ENCODE measurements around the gene PLCB1.

The PLCB1 gene

DNA sequence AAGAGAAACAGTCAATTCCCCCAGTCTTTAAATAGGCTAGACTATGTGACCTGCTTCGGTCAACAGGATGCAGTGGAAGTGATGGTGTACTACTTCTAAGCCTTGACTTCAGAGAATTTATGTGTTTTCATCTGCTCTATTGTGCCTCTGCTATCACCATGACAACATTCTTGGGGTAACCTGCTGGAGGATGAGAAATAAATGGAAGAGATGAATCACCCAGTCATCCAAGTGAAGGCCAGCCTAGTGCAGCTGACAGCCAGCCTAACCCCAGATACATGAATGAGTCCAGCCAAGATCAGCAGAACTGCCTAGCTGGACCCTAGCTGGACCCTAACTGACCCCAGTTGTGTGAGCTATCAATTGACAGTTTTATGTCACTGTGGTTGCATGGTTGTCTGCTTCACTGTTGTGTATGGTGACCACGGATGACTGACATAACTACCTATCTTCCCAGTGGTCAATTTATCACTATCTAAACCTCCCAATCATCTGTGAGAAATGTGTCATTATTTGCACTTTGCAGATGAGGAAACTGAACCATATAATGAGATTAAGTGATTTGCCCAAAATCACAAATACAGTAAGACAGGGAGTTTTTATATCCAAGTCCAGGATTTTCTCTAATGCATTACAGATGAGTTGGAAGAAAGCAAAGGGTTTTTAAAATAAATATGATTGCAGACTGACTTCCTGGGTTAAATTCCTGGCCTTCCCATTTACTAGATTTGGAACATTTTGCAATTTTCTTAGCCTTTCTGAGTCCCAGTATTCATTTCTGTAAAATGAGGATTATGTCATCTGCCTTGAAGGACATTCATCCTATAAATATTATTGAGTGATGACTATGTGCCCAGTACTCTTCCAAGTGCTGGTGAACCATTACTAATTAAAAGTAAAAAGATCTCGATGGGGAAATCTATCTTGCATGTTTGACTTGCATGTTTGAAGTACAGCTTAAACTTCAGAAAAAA lies 800.4 kb downstream of the PLCB1 start:
- no peak for TF ChIP-seq EZH2 (IDR thresholded peaks at IDR 0.05; ENCODE audit: borderline replicate concordance, low read length)
- no peak for TF ChIP-seq CTCF (IDR thresholded peaks at IDR 0.05; ENCODE audit: low read length)
- Histone ChIP-seq H3K27me3 (ENCODE audit: insufficient read depth, low read length) (no peaks in the 10 kb centered on the region), H3K9me2 (ENCODE audit: low read depth, low read length) (no peaks in the 10 kb centered on the region), H3K4me2 (ENCODE audit: low read length) (no peak overlapping the region), H3K79me2 (ENCODE audit: insufficient read depth, low read length) (no peaks in the 10 kb centered on the region), H3K27ac (ENCODE audit: low read depth, low read length, poor library complexity, severe bottlenecking) (no peak overlapping the region), H3K36me3 (ENCODE audit: insufficient read depth, low read length) (no peaks in the 10 kb centered on the region), H3F3A (ENCODE audit: insufficient read depth, low read length) (no peaks in the 10 kb centered on the region), H3K4me1 (ENCODE audit: insufficient read depth, low read length, severe bottlenecking) (no peaks in the 10 kb centered on the region), H2AFZ (ENCODE audit: low read length) (no peak overlapping the region), H3K4me3 (ENCODE audit: low read depth, low read length, poor library complexity, severe bottlenecking) (no peak overlapping the region), H3K9ac (ENCODE audit: low read length) (no peak overlapping the region), H4K20me1 (ENCODE audit: insufficient read depth, low read length) (no peaks in the 10 kb centered on the region), H3K9me3 (ENCODE audit: low read length) (no peaks in the 10 kb centered on the region)

GRCh38 chr20:8933381-8933807 lies 801.3 kb downstream of the PLCB1 start:
- H3K79me2 ChIP-seq (ENCODE audit: insufficient read depth, low read length): no peaks in the 10 kb centered on the region

DNA sequence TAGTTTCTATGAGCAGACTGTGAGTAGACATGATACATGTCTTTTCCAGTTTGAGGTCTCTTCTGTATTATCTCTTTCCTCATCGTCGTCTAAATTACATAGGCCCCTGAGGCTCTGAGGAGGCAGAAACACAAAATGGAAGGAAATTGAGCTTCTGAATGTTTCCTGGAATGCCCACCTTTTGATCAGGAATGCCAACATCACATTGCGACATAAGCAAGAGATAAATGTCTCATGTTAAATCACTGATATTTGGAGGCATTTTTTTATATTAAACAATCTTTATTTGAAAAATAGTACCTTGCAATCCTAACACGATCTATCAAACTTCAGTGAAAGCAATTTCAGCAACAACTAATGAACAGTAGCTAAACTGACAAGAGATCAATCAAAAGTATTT lies 802.3 kb downstream of the PLCB1 start:
- TF ChIP-seq EZH2 (IDR thresholded peaks at IDR 0.05; ENCODE audit: borderline replicate concordance, low read length) (no peak), CTCF (IDR thresholded peaks at IDR 0.05; ENCODE audit: low read length) (no peak)
- H3K9ac ChIP-seq (ENCODE audit: low read length): no peak overlapping the region
- no peaks in the 10 kb centered on the region for H3K4me1 ChIP-seq (ENCODE audit: insufficient read depth, low read length, severe bottlenecking)
- H3K4me2 ChIP-seq (ENCODE audit: low read length): no peak overlapping the region
- H3K27ac ChIP-seq (ENCODE audit: low read depth, low read length, poor library complexity, severe bottlenecking): no peak overlapping the region
- H3K36me3 ChIP-seq (ENCODE audit: insufficient read depth, low read length): no peaks in the 10 kb centered on the region
- no peaks in the 10 kb centered on the region for H4K20me1 ChIP-seq (ENCODE audit: insufficient read depth, low read length)
- no peaks in the 10 kb centered on the region for H3K9me3 ChIP-seq (ENCODE audit: low read length)
- no peaks in the 10 kb centered on the region for H3K27me3 ChIP-seq (ENCODE audit: insufficient read depth, low read length)
- H3K9me2 ChIP-seq (ENCODE audit: low read depth, low read length): no peaks in the 10 kb centered on the region
- no peak overlapping the region for H3K4me3 ChIP-seq (ENCODE audit: low read depth, low read length, poor library complexity, severe bottlenecking)
- no peak overlapping the region for H2AFZ ChIP-seq (ENCODE audit: low read length)
- no peaks in the 10 kb centered on the region for H3K79me2 ChIP-seq (ENCODE audit: insufficient read depth, low read length)
- no peaks in the 10 kb centered on the region for H3F3A ChIP-seq (ENCODE audit: insufficient read depth, low read length)

More at GRCh38 chr20:8933381-8933807, 801.3 kb downstream of the PLCB1 start:
- Histone ChIP-seq H2AFZ (ENCODE audit: low read length) (no peak overlapping the region), H3K4me1 (ENCODE audit: insufficient read depth, low read length, severe bottlenecking) (no peaks in the 10 kb centered on the region), H3K9me2 (ENCODE audit: low read depth, low read length) (no peaks in the 10 kb centered on the region), H3K9me3 (ENCODE audit: low read length) (no peaks in the 10 kb centered on the region), H3K4me3 (ENCODE audit: low read depth, low read length, poor library complexity, severe bottlenecking) (no peak overlapping the region), H3F3A (ENCODE audit: insufficient read depth, low read length) (no peaks in the 10 kb centered on the region), H3K4me2 (ENCODE audit: low read length) (no peak overlapping the region), H3K27ac (ENCODE audit: low read depth, low read length, poor library complexity, severe bottlenecking) (no peak overlapping the region), H3K27me3 (ENCODE audit: insufficient read depth, low read length) (no peaks in the 10 kb centered on the region), H4K20me1 (ENCODE audit: insufficient read depth, low read length) (no peaks in the 10 kb centered on the region), H3K36me3 (ENCODE audit: insufficient read depth, low read length) (no peaks in the 10 kb centered on the region), H3K9ac (ENCODE audit: low read length) (no peak overlapping the region)
- TF ChIP-seq EZH2 (IDR thresholded peaks at IDR 0.05; ENCODE audit: borderline replicate concordance, low read length) (no peak), CTCF (IDR thresholded peaks at IDR 0.05; ENCODE audit: low read length) (no peak)
